ENCODE results near the gene POU5F2.

POU5F2 gene, protein sequence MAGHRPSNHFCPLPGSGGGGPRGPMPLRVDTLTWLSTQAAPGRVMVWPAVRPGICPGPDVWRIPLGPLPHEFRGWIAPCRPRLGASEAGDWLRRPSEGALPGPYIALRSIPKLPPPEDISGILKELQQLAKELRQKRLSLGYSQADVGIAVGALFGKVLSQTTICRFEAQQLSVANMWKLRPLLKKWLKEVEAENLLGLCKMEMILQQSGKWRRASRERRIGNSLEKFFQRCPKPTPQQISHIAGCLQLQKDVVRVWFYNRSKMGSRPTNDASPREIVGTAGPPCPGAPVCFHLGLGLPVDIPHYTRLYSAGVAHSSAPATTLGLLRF

DNA sequence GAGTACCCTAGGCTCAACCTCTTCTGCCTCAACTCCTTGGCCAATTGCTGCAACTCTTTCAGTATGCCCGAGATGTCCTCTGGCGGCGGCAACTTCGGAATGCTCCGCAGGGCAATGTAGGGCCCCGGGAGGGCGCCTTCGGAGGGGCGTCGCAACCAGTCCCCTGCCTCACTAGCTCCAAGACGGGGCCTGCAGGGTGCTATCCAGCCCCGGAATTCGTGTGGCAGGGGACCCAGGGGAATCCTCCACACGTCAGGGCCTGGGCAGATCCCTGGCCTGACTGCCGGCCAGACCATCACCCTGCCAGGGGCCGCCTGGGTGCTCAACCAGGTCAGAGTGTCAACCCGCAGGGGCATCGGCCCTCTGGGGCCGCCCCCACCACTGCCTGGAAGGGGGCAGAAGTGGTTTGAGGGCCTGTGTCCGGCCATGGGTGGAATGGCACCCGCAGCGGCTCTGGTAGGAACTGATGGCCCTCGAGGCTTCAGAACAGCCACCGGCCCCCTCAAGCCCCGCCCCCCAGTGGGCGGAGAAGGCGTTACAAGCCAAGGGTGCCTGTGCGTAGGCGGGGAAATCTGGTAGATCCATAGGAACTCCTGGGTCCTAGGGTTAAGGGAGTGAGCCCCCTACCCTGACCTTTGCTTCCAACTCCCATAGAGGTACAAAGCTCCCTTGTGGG lies at the start of gene POU5F2:
Gene POU5F2, minus strand, starts transcription at position 465 of the 676 bp plus-strand sequence. Its CDS starts 37 bp downstream, at position 428.
- TF ChIP-seq, protein P1, sequence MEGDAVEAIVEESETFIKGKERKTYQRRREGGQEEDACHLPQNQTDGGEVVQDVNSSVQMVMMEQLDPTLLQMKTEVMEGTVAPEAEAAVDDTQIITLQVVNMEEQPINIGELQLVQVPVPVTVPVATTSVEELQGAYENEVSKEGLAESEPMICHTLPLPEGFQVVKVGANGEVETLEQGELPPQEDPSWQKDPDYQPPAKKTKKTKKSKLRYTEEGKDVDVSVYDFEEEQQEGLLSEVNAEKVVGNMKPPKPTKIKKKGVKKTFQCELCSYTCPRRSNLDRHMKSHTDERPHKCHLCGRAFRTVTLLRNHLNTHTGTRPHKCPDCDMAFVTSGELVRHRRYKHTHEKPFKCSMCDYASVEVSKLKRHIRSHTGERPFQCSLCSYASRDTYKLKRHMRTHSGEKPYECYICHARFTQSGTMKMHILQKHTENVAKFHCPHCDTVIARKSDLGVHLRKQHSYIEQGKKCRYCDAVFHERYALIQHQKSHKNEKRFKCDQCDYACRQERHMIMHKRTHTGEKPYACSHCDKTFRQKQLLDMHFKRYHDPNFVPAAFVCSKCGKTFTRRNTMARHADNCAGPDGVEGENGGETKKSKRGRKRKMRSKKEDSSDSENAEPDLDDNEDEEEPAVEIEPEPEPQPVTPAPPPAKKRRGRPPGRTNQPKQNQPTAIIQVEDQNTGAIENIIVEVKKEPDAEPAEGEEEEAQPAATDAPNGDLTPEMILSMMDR (IDR thresholded peaks at IDR 0.05), result no peak

DNA sequence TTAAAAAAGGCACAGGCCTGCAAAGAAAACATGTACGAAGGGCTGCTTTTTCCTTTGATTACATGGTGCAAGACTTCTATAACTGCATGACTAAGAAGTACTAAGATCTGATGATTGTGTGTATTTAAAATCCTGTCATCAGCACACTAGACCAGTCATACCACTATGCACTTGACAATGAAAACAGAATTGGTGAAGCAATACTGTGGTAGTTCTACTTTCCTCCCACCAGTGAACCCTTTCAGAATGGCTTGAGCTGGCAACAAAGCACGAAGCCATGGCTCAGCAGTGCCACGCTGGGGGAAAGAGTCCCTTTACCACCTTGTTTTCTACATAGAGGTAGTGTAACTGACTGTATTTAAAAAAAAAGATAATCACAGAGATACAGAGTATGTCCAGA lies 49.0 kb upstream of the POU5F2 start:
- TF ChIP-seq, protein P1 (IDR thresholded peaks at IDR 0.05), result no peak

DNA sequence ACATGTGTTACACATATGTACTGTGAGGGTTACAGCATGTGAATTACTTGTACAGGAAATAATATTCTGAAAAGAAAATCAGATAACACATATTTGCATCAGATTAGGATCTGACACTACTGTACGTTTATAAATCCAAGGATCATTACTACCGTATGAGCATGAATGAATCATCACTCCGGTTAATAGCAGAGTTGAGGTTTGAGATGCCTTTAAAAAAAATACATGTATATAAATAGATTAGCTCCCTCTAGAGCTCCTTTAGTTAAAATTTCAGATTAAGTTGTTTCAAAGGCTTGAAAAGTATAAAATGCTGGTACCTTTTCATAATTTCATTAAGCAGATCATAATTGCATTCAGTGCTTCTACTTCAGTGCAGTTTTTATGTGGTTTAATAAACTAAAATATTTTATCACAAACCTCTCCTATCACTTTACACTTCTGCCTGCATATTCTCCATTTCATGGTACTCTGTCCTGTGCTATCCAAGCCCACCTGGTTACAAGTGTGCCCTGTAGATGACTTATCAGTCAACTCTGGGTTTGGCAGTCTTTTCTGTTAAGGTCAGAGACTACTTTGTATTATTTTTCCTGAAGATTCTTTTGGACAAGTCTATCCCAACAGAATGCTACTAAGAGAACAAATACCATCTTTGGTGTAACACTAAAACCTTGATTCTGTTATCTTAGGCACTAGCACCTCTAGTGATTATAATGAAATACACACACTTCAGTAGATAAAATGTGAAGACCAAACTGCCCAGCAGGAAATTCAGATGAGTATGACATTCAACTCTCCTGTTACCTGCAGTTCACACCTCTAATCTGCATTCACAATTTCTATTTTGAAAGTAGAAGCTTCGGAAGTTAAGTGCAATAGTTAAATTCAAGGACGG lies 48.0 kb upstream of the POU5F2 start:
- TF ChIP-seq, protein P1 (IDR thresholded peaks at IDR 0.05), result peak; percentile 29; the same call in 1 of the 2 replicates

DNA sequence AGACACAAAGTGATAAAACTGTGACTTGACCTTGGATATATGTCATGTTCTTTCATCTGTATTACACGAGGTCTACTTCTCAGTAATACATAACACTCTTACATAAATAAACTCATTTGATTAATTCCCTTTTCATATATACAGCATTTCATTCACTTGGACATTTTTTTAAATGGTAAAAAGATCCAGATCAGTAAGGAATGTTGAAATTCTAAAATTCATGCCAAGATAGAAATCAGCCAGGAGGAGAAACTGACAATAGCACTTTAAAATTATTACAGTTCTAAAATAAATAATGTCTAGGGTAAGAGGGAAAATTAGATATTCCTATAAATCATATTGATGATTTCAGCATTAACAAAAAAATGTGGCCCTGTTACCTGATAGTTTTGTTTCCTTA lies 46.2 kb upstream of the POU5F2 start:
- TF ChIP-seq, protein P1 (IDR thresholded peaks at IDR 0.05), result no peak

DNA sequence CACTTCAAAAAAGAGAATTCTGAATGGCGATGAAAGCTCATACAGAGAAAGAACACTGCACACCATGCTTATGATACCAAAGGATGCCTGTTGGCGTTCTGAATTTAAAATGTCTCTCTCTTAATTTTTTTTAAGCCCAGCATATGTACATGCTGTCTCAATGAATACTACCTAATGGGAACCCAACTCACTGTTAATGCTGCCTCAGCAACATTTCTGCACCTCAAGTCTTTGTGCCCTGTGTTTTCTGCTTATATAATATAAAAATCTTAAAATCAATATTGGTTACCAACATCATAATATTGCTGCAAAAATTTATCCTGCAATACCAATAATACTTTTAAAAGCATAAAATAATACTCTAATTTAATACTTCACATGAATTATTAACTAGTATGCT lies 44.1 kb upstream of the POU5F2 start:
- TF ChIP-seq, protein P1 (IDR thresholded peaks at IDR 0.05), result no peak

DNA sequence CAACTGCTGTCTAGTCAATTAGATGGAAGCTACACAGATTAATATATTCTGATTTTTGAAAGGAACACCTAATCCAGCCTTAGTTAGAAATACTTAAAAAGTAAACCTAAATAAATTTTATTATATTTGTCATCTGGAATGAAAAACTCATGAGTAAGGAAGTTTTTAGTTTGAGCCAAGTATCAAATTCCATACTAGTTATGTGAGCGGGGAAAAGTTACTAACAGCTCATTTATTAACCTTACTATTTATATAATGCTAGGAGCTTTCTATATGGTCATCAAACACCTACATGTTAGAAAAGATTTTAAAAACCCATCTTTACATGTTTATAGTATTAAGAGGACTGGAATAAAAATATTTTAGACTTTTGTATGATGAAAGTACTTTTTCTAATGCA lies 41.6 kb upstream of the POU5F2 start:
- TF ChIP-seq, protein P1 (IDR thresholded peaks at IDR 0.05), result no peak

DNA sequence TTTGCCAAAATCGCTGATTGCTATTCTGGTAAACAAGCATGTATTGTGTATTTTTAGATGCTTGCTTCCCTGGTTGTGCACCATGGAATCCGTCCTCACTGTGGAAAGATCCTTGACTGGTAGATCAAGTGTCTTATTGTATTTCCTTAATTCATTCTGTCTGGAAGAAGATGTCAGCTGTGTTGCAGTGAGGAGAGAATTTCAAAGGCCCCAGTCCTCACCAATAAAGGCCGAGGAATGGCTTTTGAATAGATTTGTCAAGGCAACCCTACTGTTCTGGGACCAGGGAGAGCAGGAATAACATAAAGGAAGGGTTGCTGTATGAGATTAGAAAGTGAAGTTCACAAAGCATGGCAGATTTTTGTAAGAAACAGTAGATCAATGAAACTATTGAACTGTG lies 36.2 kb upstream of the POU5F2 start:
- TF ChIP-seq, protein P1 (IDR thresholded peaks at IDR 0.05), result no peak
